NCI-H345 treated with DMSO at 0.1 percent for 48 hours (cell line): ENCODE data around the gene MED12L.

Experiments used
- DNase-seq: peaks from one replicate; lab custom pipeline; 2025; ENCODE audit not compliant: unreplicated experiment; lab: John Stamatoyannopoulos, UW

Gene MED12L

DNA sequence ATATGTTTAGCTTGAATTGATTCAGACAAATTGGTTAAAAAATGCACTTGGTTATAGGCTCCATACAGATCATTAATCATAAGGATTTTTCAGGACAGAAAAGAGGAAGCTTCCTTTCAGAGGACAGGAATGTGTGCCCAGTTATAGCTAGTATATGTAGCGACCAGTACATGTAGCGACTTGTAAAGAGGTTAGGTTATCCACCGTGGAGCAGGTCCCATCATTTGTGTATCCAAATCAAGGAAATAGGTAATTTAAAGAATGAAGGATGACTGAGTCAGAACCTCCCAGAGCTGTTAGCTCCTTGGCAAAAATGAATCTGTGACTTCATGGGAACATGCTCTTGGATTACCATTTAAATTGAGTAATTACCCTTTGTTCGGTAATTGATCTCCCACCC is 314.9 kb downstream of the MED12L start:
- DNase-seq: no peak

DNA sequence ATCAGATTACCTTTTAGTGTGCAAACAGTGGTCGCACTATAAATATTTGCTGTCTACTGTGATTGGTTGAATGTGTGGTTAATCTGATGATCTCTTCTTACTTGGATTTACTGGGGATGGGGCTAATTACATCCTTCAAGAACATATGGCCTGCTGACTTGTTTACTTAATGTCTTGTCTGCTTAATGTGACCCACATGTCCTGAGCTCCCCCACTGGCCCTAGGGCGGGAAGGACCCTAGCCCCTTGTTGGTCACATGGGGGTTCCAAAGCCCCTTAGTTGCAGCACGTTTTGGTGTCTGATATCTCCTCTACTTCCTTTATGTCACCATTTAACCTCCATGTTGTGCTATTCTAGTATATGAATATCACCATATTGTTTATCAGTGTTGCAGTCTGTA is 316.9 kb downstream of the MED12L start:
- no peak for DNase-seq

GRCh38 chr3:151403246-151403645 is 317.8 kb downstream of the MED12L start:
- DNase-seq: no peak

DNA sequence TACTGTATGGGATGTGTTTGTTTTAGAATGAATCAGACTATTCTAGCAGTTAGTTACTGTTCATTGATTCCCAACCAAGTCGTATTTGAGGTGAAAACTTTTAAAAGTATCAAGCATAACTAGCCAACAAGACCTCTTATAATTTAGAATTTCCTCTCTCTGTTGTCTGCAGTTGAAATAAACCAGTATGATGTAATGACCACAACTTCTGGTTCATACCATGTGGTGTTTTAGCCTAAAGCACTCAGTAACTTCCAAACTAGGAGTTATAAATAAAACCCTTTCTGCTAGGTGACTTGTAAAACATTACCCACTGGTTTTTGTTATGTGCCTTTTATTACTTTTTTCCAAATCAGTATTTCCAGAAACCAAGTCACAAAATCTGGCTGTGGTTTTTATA is 318.9 kb downstream of the MED12L start:
- no peak for DNase-seq

GRCh38 chr3:151407928-151408327 is 322.5 kb downstream of the MED12L start:
- no peak for DNase-seq

DNA sequence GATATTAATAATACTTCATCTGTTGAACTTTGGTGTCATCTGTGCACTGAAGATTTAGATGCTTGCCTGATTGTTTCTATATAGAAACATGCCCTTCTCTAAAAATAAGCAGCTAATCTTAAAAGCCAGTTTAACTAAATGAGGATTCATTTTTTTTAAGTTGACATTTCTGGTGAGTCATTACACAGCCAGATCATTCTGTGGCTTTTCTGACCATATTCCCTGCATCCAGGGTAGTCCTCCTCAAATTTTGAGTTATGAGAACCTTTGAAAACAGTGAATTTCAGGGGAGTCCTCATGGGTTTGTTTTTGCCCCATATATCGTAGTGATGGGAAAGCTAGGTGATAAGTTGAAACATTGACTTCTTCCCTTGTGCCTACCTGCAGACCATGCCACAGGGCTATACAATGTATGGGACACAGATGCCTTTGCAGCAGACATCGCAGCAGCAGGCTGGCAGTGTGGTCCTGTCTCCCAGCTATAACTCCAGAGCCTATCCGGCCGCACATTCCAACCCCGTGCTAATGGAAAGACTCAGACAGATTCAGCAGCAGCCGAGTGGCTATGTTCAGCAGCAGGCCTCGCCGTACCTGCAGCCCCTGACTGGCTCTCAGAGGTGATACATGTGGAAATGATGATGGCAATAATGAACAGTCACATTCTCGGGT is 325.6 kb downstream of the MED12L start:
- no peak for DNase-seq

DNA sequence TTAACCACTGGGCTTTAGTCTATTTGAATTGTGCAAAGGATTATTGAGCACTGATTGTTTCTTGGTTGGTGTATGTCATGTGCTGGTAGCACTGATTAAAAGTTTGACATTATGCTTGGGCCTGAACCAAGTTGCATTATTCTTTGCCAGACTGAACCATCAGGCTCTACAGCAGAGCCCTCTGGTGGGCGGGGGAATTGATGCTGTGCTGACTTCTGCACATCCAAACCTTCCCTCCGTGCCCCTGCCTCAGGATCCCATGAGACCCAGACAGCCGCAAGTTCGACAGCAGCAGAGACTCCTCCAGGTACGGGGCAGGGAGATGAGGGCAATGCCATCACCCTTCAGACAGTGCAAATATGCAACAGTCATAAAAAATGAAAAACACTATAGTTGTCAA is 327.5 kb downstream of the MED12L start:
- DNase-seq: no peak

GRCh38 chr3:151415289-151415688 is 329.8 kb downstream of the MED12L start:
- no peak for DNase-seq

GRCh38 chr3:151419806-151420205 is 334.3 kb downstream of the MED12L start:
- DNase-seq: no peak

DNA sequence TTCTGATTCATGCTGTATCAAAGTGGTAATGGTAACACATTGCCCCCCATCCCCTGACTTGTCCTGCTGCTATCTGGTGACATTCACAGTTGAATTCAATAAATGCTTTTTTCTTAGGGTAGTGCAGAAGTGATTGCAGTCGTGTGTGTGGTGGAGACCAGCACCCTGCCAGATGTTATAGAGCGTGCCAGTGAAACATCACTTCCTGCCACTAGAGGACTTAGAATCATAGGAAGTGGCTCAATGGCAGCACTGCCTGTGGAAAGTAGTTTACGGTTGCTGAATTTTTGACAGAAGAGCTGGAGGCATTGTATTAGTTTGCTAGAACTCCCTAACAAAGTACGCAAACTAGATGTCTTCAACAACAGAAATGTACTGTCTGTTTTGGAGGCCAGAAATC is 336.5 kb downstream of the MED12L start:
- DNase-seq: no peak

- DNase-seq: no peak
Measured at GRCh38 chr3:151423091-151423490, 337.6 kb downstream of the MED12L start.

GRCh38 chr3:151425627-151426340 is 340.3 kb downstream of the MED12L start:
- DNase-seq: no peak

DNA sequence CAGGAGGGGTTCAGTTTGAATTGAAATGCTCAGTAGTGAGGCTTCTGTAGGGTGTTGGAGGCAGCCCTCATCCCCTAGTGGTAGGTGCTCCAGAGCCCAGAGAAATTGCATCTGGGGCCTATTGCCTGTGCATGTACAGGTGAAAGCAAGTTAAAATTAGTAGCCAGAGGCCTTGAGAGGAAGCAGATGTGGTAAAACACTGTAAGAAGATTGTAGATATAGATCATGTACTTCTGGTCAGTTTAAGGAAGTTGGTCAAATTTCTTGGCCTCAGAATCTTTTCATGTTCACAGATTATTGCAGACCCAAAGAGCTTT is 340.8 kb downstream of the MED12L start:
- DNase-seq: no peak

GRCh38 chr3:151428386-151428785 is 342.9 kb downstream of the MED12L start:
- no peak for DNase-seq

DNA sequence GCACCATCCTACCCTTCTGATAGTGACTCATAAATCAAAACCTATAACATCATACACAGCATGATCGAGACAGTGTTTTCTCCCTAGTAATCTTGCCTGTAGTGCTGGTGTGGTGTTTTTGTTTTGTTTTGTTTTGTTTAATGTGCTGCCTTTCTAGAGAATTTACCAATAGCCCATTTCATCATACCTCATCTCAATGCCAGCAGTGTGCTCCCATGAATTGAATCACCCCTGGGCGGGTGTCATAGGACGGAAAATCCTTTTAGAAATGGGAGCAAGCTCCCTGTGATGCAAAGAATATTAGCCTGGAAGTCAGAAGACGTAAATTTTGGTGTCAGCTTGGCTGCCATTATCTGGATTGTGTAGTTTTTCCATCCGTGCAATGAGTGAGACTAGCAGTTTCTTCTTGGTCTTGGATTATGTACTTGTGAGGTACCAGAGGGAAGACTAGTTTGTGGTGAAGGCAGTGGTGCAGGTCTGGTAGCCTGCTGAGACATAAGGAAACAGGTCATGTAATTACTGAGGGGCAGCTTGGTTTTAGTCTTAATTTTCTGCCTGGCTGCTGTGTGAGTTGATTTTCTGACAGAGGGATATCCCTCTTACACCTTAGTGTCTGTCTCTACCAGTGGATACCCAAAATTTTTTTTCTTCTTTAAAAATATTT is 345.5 kb downstream of the MED12L start:
- no peak for DNase-seq

- no peak for DNase-seq
Measured at GRCh38 chr3:151431940-151432339, 346.5 kb downstream of the MED12L start.

- no peak for DNase-seq
Measured at GRCh38 chr3:151432616-151433372, 347.3 kb downstream of the MED12L start.

DNA sequence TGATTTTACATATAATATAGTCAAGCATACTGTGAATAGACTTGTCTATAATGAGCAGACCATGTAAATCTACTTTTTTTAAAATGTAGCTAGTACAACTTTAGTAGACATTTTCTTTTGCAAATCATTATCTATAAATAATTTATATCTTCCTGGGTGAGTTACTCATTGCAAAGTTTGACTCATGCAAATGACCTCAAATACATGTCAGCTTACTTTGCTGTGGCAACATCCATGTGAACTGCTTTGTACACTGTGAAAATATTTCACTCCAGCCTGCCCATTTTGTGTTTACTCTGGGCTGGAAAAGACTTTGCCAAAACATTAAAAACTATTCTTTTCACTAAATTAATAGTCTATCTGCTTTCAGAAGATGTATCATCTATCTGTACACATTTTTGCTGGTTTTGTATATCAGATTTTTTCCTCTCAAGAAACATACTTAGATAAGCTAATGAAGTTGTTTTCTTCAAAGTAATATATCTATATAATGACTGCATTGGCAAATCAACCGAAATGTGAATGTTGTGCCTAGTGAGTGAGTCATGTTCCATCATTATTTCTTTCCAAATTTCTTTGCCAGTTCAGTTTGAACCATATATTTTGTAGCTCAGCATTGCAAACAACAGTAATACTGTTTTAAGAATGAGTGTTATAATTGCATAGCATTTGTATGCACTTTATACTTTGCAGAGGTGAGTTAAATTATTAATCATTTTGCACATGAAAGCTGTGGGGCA is 348.9 kb downstream of the MED12L start:
- no peak for DNase-seq

GRCh38 chr3:151436675-151437446 is 351.4 kb downstream of the MED12L start:
- no peak for DNase-seq

DNA sequence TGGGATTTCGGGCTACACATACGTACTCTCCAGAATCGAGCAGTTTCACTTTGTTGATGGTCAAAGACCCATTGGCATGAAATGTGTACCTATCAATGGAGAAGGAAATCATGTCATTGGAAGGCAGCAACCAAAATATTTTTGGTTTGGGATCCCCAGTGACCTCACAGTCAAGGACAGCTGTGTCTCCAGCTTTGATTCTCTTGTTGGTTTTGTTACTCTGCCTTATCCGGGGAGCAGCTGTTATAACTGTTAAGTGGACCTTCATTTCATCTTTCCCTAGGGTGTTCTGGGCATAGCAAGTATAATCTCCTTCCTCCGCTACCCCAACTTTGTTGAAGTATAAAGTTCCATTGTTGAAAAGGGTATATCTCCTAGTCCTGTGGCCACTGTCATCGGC is 352.4 kb downstream of the MED12L start:
- DNase-seq: no peak
